IgD-negative memory B cell (primary cell): ENCODE measurements around the gene VASP. TPM values are rescaled to one million over a fixed set of nuclear protein-coding genes. Genes with fewer than 3 reads are reported as not detected.
A peak's percentile ranks its signal among the peaks of the same experiment; 100 is the strongest.

Source experiments
- H3K27ac Mint-ChIP-seq, 3 donors: one replicate each; pipeline ENCODE4 v1.8.0; 2020 to 2022; ENCODE audit warnings: mild to moderate bottlenecking in 3 of 3, mixed read lengths in 3 of 3, moderate library complexity in 1 of 3
- H3K27me3 Mint-ChIP-seq: one replicate; pipeline ENCODE4 v1.8.0; 2021; ENCODE audit warnings: mixed read lengths
- H3K36me3 Mint-ChIP-seq: one replicate; pipeline ENCODE4 v1.8.0; 2020; ENCODE audit warnings: mild to moderate bottlenecking, mixed read lengths
- H3K4me1 Mint-ChIP-seq, 3 donors: one replicate each; pipeline ENCODE4 v1.8.0; 2020 to 2022; ENCODE audit warnings: mixed read lengths in 3 of 3, mild to moderate bottlenecking in 1 of 3
- H3K4me3 Mint-ChIP-seq, 4 donors: one replicate each; pipeline ENCODE4 v1.8.0; 2020 to 2022; ENCODE audit warnings: mild to moderate bottlenecking in 4 of 4, mixed read lengths in 4 of 4, moderate library complexity in 3 of 4
- H3K9me3 Mint-ChIP-seq, 3 donors: one replicate each; pipeline ENCODE4 v1.8.0; 2020 to 2021; ENCODE audit warnings: mixed read lengths in 3 of 3, mild to moderate bottlenecking in 1 of 3
- polyA plus RNA-seq: library from polyadenylated mRNA; unstranded; fragments of 300-500 nt; fragmentation: Illumina TruSeq; gene quantifications from one replicate; pipeline ENCODE4 v1.2.3, GENCODE V29; 2021

Gene VASP
- polyA plus RNA-seq, 1 donor from 2014 or later, result 111 TPM

DNA sequence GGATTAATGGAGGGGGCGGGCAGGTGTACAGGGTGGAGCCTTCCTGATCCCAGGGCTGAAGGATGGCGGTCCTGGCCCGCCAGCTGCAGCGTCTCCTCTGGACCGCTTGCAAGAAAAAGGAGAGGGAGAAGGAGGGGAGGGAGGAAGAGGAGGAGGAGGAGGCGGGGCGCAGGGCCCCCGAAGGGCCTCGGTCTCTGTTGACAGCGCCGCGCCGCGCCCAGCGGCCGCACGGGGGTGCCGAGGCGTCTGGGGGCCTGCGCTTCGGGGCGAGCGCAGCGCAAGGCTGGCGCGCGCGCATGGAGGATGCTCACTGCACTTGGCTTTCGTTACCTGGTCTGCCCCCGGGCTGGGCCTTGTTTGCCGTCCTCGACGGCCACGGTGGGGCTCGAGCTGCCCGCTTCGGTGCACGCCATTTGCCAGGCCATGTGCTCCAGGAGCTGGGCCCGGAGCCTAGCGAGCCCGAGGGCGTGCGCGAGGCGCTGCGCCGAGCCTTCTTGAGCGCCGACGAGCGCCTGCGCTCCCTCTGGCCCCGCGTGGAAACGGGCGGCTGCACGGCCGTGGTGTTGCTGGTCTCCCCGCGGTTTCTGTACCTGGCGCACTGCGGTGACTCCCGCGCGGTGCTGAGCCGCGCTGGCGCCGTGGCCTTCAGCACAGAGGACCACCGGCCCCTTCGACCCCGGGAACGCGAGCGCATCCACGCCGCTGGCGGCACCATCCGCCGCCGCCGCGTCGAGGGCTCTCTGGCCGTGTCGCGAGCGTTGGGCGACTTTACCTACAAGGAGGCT, 8.7 kb upstream of the VASP start, which contains the start of gene PPM1N:
TSS of gene PPM1N (plus strand) at position 33 of the 785 bp plus-strand sequence. CDS start at position 63, 30 bp downstream.
- no peaks in the 10 kb centered on the region for H3K36me3 Mint-ChIP-seq
- no peaks in the 10 kb centered on the region for H3K9me3 Mint-ChIP-seq
- peaks cover 31 to 42% (median 34%) of the 10 kb centered on the region in 3 donors for H3K4me1 Mint-ChIP-seq
- H3K27ac Mint-ChIP-seq, result peak within 1 kb of the TSS; percentile 36 to 89 (median 84)
- H3K4me3 Mint-ChIP-seq, result peak within 1 kb of the TSS; percentile 62 to 95 (median 86)
- H3K27me3 Mint-ChIP-seq, result peaks cover 13% of the 10 kb centered on the region

GRCh38 chr19:45499196-45500180, 7.8 kb upstream of the VASP start:
- H3K9me3 Mint-ChIP-seq, result no peaks in the 10 kb centered on the region
- H3K36me3 Mint-ChIP-seq, result no peaks in the 10 kb centered on the region
- peaks cover 34 to 44% (median 36%) of the 10 kb centered on the region in 3 donors for H3K4me1 Mint-ChIP-seq
- peak overlapping the region; percentile 68 to 83 (median 78) for H3K4me3 Mint-ChIP-seq
- H3K27ac Mint-ChIP-seq, result peak overlapping the region in 2 of 3 donors; percentile 87 to 89
- H3K27me3 Mint-ChIP-seq, result peaks cover 13% of the 10 kb centered on the region

DNA sequence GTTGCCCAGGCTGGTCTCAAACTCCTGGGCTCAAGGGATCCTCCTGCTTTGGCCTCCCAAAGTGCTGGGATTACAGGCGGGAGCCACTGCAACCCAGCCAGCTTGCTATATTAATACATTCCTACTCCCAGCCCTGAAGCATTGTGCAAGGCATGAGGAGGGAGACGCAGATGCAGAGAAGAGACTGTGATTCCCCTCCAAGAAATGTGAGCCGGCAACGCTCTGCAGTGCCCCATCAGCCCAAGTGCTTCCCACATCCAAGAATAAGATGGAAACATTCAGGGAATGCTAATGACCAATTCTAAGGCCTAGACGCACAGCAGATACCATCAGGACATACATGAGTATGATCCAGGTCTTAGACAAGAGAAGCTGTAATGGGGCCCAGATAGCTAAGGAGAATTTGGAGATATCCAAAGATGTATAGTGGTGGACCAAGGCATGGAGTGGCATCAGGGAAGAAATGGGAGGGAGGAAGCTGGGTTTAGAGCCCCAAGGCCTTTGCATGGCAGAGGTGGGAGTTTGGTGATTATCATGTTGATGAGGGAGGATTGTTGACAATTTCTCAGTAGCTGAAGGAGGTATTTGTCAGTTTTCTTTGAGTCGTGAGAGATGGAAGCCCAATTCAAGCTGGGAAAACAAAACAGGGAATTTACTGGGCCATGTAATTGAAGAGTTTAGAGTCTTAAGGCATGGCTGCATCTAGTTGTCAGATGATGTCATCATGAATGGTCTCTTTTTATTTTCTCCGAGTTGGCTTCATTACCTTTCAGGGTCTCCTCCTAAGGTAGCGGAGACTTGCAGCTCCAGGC, 6.2 kb upstream of the VASP start:
- H3K4me3 Mint-ChIP-seq, result peak overlapping the region; percentile 1 to 83 (median 42)
- H3K4me1 Mint-ChIP-seq, result peaks cover 32 to 46% (median 33%) of the 10 kb centered on the region in 3 donors
- peaks cover 3% of the 10 kb centered on the region for H3K36me3 Mint-ChIP-seq
- peaks cover 4% of the 10 kb centered on the region for H3K27me3 Mint-ChIP-seq
- peak overlapping the region in 2 of 3 donors; percentile 74 to 87 for H3K27ac Mint-ChIP-seq
- no peaks in the 10 kb centered on the region for H3K9me3 Mint-ChIP-seq

GRCh38 chr19:45501730-45502014, 5.6 kb upstream of the VASP start:
- Mint-ChIP-seq H3K9me3 (no peaks in the 10 kb centered on the region), H3K4me3 (peak overlapping the region in 1 of 4 donors; percentile 73), H3K27ac (peak overlapping the region in 1 of 3 donors; percentile 87), H3K36me3 (peaks cover 3% of the 10 kb centered on the region), H3K4me1 (peaks cover 32 to 49% (median 33%) of the 10 kb centered on the region in 3 donors), H3K27me3 (peaks cover 3% of the 10 kb centered on the region)

DNA sequence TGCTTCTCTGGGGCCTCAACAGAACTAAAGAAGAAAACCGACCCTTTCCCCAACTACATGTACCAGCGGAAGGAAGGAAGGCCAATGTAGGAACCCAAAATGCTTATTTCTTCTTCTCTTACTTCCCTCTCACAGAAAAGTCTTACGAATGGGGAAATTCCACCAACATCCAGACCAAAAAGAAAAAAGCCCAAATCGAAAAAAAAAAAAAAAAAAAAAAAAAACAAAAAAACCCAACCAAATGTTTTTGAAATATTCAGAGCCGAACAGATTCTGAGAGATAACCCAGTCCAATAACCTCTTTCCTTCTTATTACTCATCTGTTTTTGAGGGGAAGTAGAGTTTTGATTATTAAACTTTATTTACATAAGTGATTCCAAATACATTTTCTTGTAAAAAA, 5.2 kb upstream of the VASP start:
- peaks cover 3% of the 10 kb centered on the region for H3K36me3 Mint-ChIP-seq
- peak overlapping the region in 2 of 4 donors; percentile 50 to 73 for H3K4me3 Mint-ChIP-seq
- H3K4me1 Mint-ChIP-seq, result peaks cover 31 to 46% (median 35%) of the 10 kb centered on the region in 3 donors
- peak overlapping the region in 2 of 3 donors; percentile 71 to 87 for H3K27ac Mint-ChIP-seq
- no peaks in the 10 kb centered on the region for H3K9me3 Mint-ChIP-seq
- peaks cover 3% of the 10 kb centered on the region for H3K27me3 Mint-ChIP-seq

DNA sequence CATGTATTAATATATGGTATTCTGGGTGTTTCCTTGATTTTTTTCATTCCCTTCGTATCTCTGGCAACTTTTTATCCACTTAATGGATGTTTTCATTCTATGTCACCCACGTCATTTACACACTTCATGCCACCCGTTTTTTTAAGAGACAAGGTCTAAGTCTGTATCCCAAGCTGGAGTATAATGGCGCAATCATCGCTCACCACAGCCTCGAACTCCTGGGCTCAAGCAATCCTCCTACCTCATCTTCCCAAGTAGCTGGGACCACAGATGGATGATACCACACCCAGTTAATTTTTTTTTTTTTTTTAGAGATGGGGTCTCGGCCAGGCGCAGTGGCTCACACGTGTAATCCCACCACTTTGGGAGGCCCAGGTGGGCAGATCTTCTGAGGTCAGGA, 3.4 kb upstream of the VASP start:
- Mint-ChIP-seq H3K4me3 (peak overlapping the region in 1 of 4 donors; percentile 73), H3K27ac (peak overlapping the region in 1 of 3 donors; percentile 71), H3K36me3 (peaks cover 3% of the 10 kb centered on the region), H3K4me1 (peaks cover 22 to 38% (median 33%) of the 10 kb centered on the region in 3 donors), H3K27me3 (peaks cover 3% of the 10 kb centered on the region), H3K9me3 (no peaks in the 10 kb centered on the region)

GRCh38 chr19:45505151-45505995, 1.9 kb upstream of the VASP start:
- peak overlapping the region; percentile 73 to 99 (median 86) for H3K27ac Mint-ChIP-seq
- no peaks in the 10 kb centered on the region for H3K9me3 Mint-ChIP-seq
- H3K36me3 Mint-ChIP-seq, result peaks cover 3% of the 10 kb centered on the region
- peaks cover 19 to 43% (median 41%) of the 10 kb centered on the region in 3 donors for H3K4me1 Mint-ChIP-seq
- H3K4me3 Mint-ChIP-seq, result peak overlapping the region in 3 of 4 donors; percentile 71 to 96 (median 91)
- H3K27me3 Mint-ChIP-seq, result peaks cover 2% of the 10 kb centered on the region

GRCh38 chr19:45505996-45506245, 1.4 kb upstream of the VASP start:
- peak overlapping the region; percentile 83 to 96 (median 91) for H3K4me3 Mint-ChIP-seq
- peaks cover 23 to 45% (median 40%) of the 10 kb centered on the region in 3 donors for H3K4me1 Mint-ChIP-seq
- peak overlapping the region; percentile 86 to 99 (median 95) for H3K27ac Mint-ChIP-seq
- H3K36me3 Mint-ChIP-seq, result peaks cover 3% of the 10 kb centered on the region
- no peaks in the 10 kb centered on the region for H3K9me3 Mint-ChIP-seq
- H3K27me3 Mint-ChIP-seq, result peaks cover 2% of the 10 kb centered on the region

- Mint-ChIP-seq H3K27me3 (peaks cover 2% of the 10 kb centered on the region), H3K4me3 (peak overlapping the region; percentile 91 to 97 (median 96)), H3K27ac (peak overlapping the region; percentile 96 to 99 (median 98)), H3K4me1 (peaks cover 24 to 46% (median 42%) of the 10 kb centered on the region in 3 donors), H3K9me3 (no peaks in the 10 kb centered on the region), H3K36me3 (peaks cover 3% of the 10 kb centered on the region)
Observed at GRCh38 chr19:45506246-45506988, 862 bp upstream of the VASP start.

DNA sequence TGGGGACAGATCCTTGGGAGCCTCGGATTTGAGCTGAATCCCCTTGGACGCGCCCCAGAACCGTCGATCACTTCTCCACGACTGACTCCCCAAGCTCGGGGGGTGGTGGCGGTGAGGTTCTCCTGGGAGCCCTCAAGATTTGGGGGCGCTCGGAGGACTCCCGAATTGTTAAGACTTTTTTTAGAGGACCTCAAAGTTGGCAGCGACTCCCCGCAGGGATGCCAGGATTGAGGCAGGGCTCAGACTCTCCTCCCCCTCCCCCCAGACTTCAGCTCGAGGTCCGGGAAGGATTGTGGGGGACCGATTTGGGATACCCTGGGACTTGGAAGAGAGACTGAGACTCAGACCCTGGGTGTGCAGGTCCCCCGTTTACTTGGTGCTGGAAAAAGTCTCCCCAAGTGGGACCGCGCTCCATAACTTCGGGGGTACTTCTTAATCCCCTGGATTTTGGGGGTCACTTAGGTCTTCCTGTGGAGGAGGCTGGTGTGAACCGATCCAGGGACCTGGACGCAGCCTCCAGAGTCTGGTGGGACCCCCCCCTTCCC, 665 bp downstream of the VASP start:
- H3K4me1 Mint-ChIP-seq, result peaks cover 28 to 46% (median 39%) of the 10 kb centered on the region in 3 donors
- no peaks in the 10 kb centered on the region for H3K9me3 Mint-ChIP-seq
- peaks cover 3% of the 10 kb centered on the region for H3K36me3 Mint-ChIP-seq
- peak overlapping the region; percentile 91 to 99 (median 96) for H3K4me3 Mint-ChIP-seq
- H3K27me3 Mint-ChIP-seq, result peaks cover 2% of the 10 kb centered on the region
- peak overlapping the region in 2 of 3 donors; percentile 89 to 99 for H3K27ac Mint-ChIP-seq

GRCh38 chr19:45508417-45508860, 1.2 kb downstream of the VASP start:
- Mint-ChIP-seq H3K27ac (peak overlapping the region; percentile 89 to 99 (median 96)), H3K4me3 (peak overlapping the region; percentile 91 to 99 (median 96)), H3K27me3 (no peaks in the 10 kb centered on the region), H3K9me3 (no peaks in the 10 kb centered on the region), H3K4me1 (peaks cover 30 to 47% (median 41%) of the 10 kb centered on the region in 3 donors), H3K36me3 (peaks cover 3% of the 10 kb centered on the region)

- peaks cover 34 to 48% (median 42%) of the 10 kb centered on the region in 3 donors for H3K4me1 Mint-ChIP-seq
- H3K4me3 Mint-ChIP-seq, result peak overlapping the region; percentile 91 to 99 (median 96)
- peaks cover 3% of the 10 kb centered on the region for H3K36me3 Mint-ChIP-seq
- no peaks in the 10 kb centered on the region for H3K9me3 Mint-ChIP-seq
- H3K27ac Mint-ChIP-seq, result peak overlapping the region; percentile 87 to 99 (median 96)
- no peaks in the 10 kb centered on the region for H3K27me3 Mint-ChIP-seq
Observed at GRCh38 chr19:45508861-45509691, 1.8 kb downstream of the VASP start.
